HG02588 (cell line): ENCODE measurements around the gene MYO1B.

Source experiments
- ATAC-seq: cut with Tn5 transposase; IDR thresholded peaks from one replicate; pipeline ENCODE4 v1.9.1; 2021; ENCODE audit warnings: mild to moderate bottlenecking, moderate library complexity; ENCODE audit not compliant: unreplicated experiment

MYO1B gene

GRCh38 chr2:191245046-191245868 lies at the start of gene MYO1B:
Gene MYO1B (plus strand): TSS chr2:191245404. CDS start chr2:191276896, 31,492 bp downstream.
- ATAC-seq = peak; percentile 56

- ATAC-seq = no peak
Observed at GRCh38 chr2:191197096-191197495, 48.1 kb upstream of the MYO1B start.

GRCh38 chr2:191198271-191198670 lies 46.9 kb upstream of the MYO1B start:
- no peak for ATAC-seq

- no peak for ATAC-seq
Observed at GRCh38 chr2:191199929-191200512, 45.2 kb upstream of the MYO1B start.

- no peak for ATAC-seq
Observed at GRCh38 chr2:191200910-191201309, 44.3 kb upstream of the MYO1B start.

- no peak for ATAC-seq
Observed at GRCh38 chr2:191202209-191202721, 42.9 kb upstream of the MYO1B start.

GRCh38 chr2:191202881-191203397 lies 42.3 kb upstream of the MYO1B start:
- no peak for ATAC-seq

GRCh38 chr2:191204433-191204832 lies 40.8 kb upstream of the MYO1B start:
- ATAC-seq = peak; percentile 59

GRCh38 chr2:191206613-191207471 lies 38.4 kb upstream of the MYO1B start:
- ATAC-seq = no peak

- no peak for ATAC-seq
Observed at GRCh38 chr2:191209340-191209739, 35.9 kb upstream of the MYO1B start.

GRCh38 chr2:191212119-191212518 lies 33.1 kb upstream of the MYO1B start:
- ATAC-seq = no peak

GRCh38 chr2:191213333-191213732 lies 31.9 kb upstream of the MYO1B start:
- no peak for ATAC-seq

GRCh38 chr2:191215230-191215629 lies 30.0 kb upstream of the MYO1B start:
- no peak for ATAC-seq

GRCh38 chr2:191215666-191216065 lies 29.5 kb upstream of the MYO1B start:
- no peak for ATAC-seq

GRCh38 chr2:191217580-191217979 lies 27.6 kb upstream of the MYO1B start:
- no peak for ATAC-seq

GRCh38 chr2:191218292-191218898 lies 26.8 kb upstream of the MYO1B start:
- ATAC-seq = no peak

- no peak for ATAC-seq
Observed at GRCh38 chr2:191220671-191221070, 24.5 kb upstream of the MYO1B start.

- no peak for ATAC-seq
Observed at GRCh38 chr2:191221666-191222065, 23.5 kb upstream of the MYO1B start.

GRCh38 chr2:191222507-191222906 lies 22.7 kb upstream of the MYO1B start:
- peak; percentile 45 for ATAC-seq

GRCh38 chr2:191222952-191223351 lies 22.3 kb upstream of the MYO1B start:
- no peak for ATAC-seq

- ATAC-seq = no peak
Observed at GRCh38 chr2:191225126-191225525, 20.1 kb upstream of the MYO1B start.
